Ovary (tissue), 9 donors: Measurements from ENCODE around the gene GMNC. TPM values are rescaled to one million over a fixed set of nuclear protein-coding genes. Genes with fewer than 3 reads are reported as not detected.

Experiments used
- DNase-seq, 5 donors: peaks; one replicate each; pipeline ENCODE4 v3.0.0-alpha.2; 2019 to 2020
- H3K27ac ChIP-seq, 2 donors: fragments of 200-600 bp; one replicate each; pipeline versions ENCODE4 v1.5.1 to v1.8.0; 2019 to 2022
- H3K27me3 ChIP-seq: fragments of 200-600 bp; one replicate; pipeline ENCODE4 v1.8.0; 2022
- H3K36me3 ChIP-seq: fragments of 200-600 bp; sonication (generic); one replicate; pipeline ENCODE4 v1.5.1; 2019
- H3K4me1 ChIP-seq: one replicate; pipeline ENCODE4 v1.8.1; 2013; ENCODE audit warnings: mild to moderate bottlenecking, moderate library complexity; ENCODE audit not compliant: insufficient read depth
- H3K4me3 ChIP-seq: fragments of 200-600 bp; sonication (generic); one replicate; pipeline ENCODE4 v1.5.1; 2017
- H3K9me3 ChIP-seq, 2 donors: fragments of 200-600 bp in 1 of 2; sonication (generic) in 1 of 2; one replicate each; pipeline versions ENCODE4 v1.5.1 to v1.8.1; 2013 to 2019; ENCODE audit warnings: mild to moderate bottlenecking in 1 of 2, moderate library complexity in 1 of 2
- CTCF ChIP-seq, 3 donors: fragments of 450-650 bp in 2 of 3; fragments of 200-600 bp in 1 of 3; IDR thresholded peaks; one replicate each; pipeline versions ENCODE4 v1.5.1 to v1.8.0; 2016 to 2022; ENCODE audit warnings: antibody characterized with exemption in 3 of 3, mild to moderate bottlenecking in 1 of 3
- EP300 ChIP-seq: sonication (generic); formaldehyde crosslinking; IDR thresholded peaks from one replicate; pipeline ENCODE4 v1.6.1; 2017; ENCODE audit warnings: antibody characterized with exemption
- POLR2A ChIP-seq: fragments of 450-650 bp; IDR thresholded peaks from one replicate; pipeline ENCODE4 v1.6.1; 2017; ENCODE audit warnings: antibody characterized with exemption, mild to moderate bottlenecking, moderate library complexity
- WGBS, 3 donors: extraction: QIAGEN DNeasy Blood & Tissue Kit in 1 of 3; methylation state at CpG; one replicate each; pipeline versions ENCODE4 v1.1.5 to v1.1.7; 2013 to 2017; 5-methylcytosine and 5-hydroxymethylcytosine counted together
- intact Hi-C, 4 donors: fragments of 100-400 bp; cut with DNase I; formaldehyde crosslinking; loops; one replicate each; pipeline versions ENCODE4 v1.11.0 to v1.15.1; 2022 to 2023
- polyA plus RNA-seq, 2 donors: library from polyadenylated mRNA; stranded (reverse); fragments of 200-250 nt in 1 of 2; fragments of 350-450 nt in 1 of 2; fragmentation: Illumina TruSeq in 1 of 2; extraction: RNeasy Lipid Tissue Mini Kit (QIAGEN cat#74804) in 1 of 2; gene quantifications; one replicate each; pipeline ENCODE4 v1.2.3, GENCODE V29; 2013 to 2014
- total RNA-seq, 7 donors: library from RNA; depleted of rRNA in 2 of 7; stranded (reverse); fragments of >200 nt in 2 of 7; fragmentation: NEBNext Ultra II Directional in 3 of 7; extraction: Animal tissue kit (Norgen Biotek cat#: 25700) in 3 of 7; gene quantifications; one replicate each; pipeline versions ENCODE4 v1.1.0 to v1.2.4, GENCODE V29; 2016 to 2023
- donor health status: DM: no; HTN: no; CAD: no; lungs with moderate emphysema.
- donor health status: DM: no; HTN: no; CAD: no.
- donor health status: Bipolar disorder and iron deficiency.
- donor health status: DM: yes; HTN: yes; CAD: no.
- donor health status: DM: no; HTN: no; CAD: no.
- donor health status: DM: yes; HTN: yes; CAD: no.

The GMNC gene
- total and polyA plus RNA-seq, 9 donors, result 0.08 to 6.8 (median 0.78) TPM; not detected in 1

- Histone ChIP-seq H3K36me3 (no peaks in the 10 kb centered on the region), H3K27me3 (no peaks in the 10 kb centered on the region), H3K9me3 (no peaks in the 10 kb centered on the region), H3K27ac (no peak overlapping the region), H3K4me1 (no peaks in the 10 kb centered on the region), H3K4me3 (no peak overlapping the region)
- no peak for DNase-seq
- intact Hi-C loops, result no loop called here
- TF ChIP-seq POLR2A, result no peak
- TF ChIP-seq EP300, result no peak
- TF ChIP-seq CTCF (IDR thresholded peaks at IDR 0.05), result no peak
- 38 to 49% (median 39%) methylated on average over 3 of the region's 3 CpGs for WGBS, 3 donors
Measured at GRCh38 chr3:190848870-190849269, 13.6 kb downstream of the GMNC start.

- H3K36me3 ChIP-seq, result no peaks in the 10 kb centered on the region
- intact Hi-C loops, result no loop called here
- no peak for DNase-seq
- H3K27ac ChIP-seq, result no peak overlapping the region
- no peak overlapping the region for H3K4me3 ChIP-seq
- TF ChIP-seq CTCF (IDR thresholded peaks at IDR 0.05) (no peak), POLR2A (no peak), EP300 (no peak)
- H3K4me1 ChIP-seq, result no peaks in the 10 kb centered on the region
- no peaks in the 10 kb centered on the region for H3K27me3 ChIP-seq
- H3K9me3 ChIP-seq, result no peaks in the 10 kb centered on the region
Measured at GRCh38 chr3:190847436-190847835, 15.1 kb downstream of the GMNC start.

GRCh38 chr3:190840146-190840545 is 22.3 kb downstream of the GMNC start:
- H3K4me3 ChIP-seq, result no peak overlapping the region
- no peak for DNase-seq
- no peak for TF ChIP-seq CTCF (IDR thresholded peaks at IDR 0.05)
- TF ChIP-seq EP300, result no peak
- no peak for TF ChIP-seq POLR2A
- H3K36me3 ChIP-seq, result no peaks in the 10 kb centered on the region
- no peaks in the 10 kb centered on the region for H3K4me1 ChIP-seq
- intact Hi-C loops, result no loop called here
- H3K27ac ChIP-seq, result no peak overlapping the region
- H3K9me3 ChIP-seq, result no peaks in the 10 kb centered on the region
- 48 to 56% (median 55%) methylated on average over 4 of the region's 4 CpGs for WGBS, 3 donors
- no peaks in the 10 kb centered on the region for H3K27me3 ChIP-seq

GRCh38 chr3:190831225-190831624 is 31.3 kb downstream of the GMNC start:
- WGBS, 3 donors, result 66 to 68% (median 67%) methylated on average over 8 of the region's 8 CpGs
- Histone ChIP-seq H3K4me1 (no peaks in the 10 kb centered on the region), H3K9me3 (peaks cover 0 to 4% of the 10 kb centered on the region in 2 donors), H3K36me3 (no peaks in the 10 kb centered on the region), H3K27ac (no peak overlapping the region), H3K4me3 (no peak overlapping the region), H3K27me3 (no peaks in the 10 kb centered on the region)
- TF ChIP-seq EP300, result no peak
- intact Hi-C loops, result no loop called here
- no peak for DNase-seq

GRCh38 chr3:190830031-190830430 is 32.5 kb downstream of the GMNC start:
- WGBS, 3 donors, result 87 to 90% (median 88%) methylated on average over 5 of the region's 5 CpGs
- no peak for DNase-seq
- H3K4me3 ChIP-seq, result no peak overlapping the region
- no peak overlapping the region for H3K27ac ChIP-seq
- no peaks in the 10 kb centered on the region for H3K4me1 ChIP-seq
- TF ChIP-seq CTCF (IDR thresholded peaks at IDR 0.05) (no peak), EP300 (no peak), POLR2A (no peak)
- H3K27me3 ChIP-seq, result no peaks in the 10 kb centered on the region
- intact Hi-C loops, result no loop called here
- H3K9me3 ChIP-seq, result peaks cover 0 to 4% of the 10 kb centered on the region in 2 donors
- H3K36me3 ChIP-seq, result no peaks in the 10 kb centered on the region
